Measurements from ENCODE around the gene CNOT6L.

DNA sequence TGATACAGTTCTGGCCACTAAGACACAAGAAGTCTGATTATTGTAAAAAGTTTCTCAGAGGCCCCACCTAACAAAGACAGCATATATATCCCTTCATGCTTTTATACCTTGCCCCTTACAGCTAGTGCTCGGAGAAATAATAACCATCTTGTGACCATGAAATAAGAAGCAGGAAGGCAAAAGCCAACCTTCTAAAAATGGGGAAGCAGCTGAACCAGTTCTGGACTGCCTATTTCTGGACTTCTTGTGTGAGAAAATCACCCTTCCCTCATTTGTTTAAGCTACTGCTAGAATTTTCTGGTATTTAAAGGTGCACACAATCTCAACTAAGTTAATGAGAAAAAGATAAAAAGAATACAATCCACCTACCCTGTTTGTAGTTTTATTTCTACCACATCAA is 87.5 kb downstream of the CNOT6L start:
- no peak for TF ChIP-seq TOPORS (CRISPR knock-in tag; IDR thresholded peaks at IDR 0.05)
- TF ChIP-seq, protein P1, sequence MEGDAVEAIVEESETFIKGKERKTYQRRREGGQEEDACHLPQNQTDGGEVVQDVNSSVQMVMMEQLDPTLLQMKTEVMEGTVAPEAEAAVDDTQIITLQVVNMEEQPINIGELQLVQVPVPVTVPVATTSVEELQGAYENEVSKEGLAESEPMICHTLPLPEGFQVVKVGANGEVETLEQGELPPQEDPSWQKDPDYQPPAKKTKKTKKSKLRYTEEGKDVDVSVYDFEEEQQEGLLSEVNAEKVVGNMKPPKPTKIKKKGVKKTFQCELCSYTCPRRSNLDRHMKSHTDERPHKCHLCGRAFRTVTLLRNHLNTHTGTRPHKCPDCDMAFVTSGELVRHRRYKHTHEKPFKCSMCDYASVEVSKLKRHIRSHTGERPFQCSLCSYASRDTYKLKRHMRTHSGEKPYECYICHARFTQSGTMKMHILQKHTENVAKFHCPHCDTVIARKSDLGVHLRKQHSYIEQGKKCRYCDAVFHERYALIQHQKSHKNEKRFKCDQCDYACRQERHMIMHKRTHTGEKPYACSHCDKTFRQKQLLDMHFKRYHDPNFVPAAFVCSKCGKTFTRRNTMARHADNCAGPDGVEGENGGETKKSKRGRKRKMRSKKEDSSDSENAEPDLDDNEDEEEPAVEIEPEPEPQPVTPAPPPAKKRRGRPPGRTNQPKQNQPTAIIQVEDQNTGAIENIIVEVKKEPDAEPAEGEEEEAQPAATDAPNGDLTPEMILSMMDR (CRISPR knock-in tag; IDR thresholded peaks at IDR 0.05), result no peak
- TF ChIP-seq, protein P2, sequence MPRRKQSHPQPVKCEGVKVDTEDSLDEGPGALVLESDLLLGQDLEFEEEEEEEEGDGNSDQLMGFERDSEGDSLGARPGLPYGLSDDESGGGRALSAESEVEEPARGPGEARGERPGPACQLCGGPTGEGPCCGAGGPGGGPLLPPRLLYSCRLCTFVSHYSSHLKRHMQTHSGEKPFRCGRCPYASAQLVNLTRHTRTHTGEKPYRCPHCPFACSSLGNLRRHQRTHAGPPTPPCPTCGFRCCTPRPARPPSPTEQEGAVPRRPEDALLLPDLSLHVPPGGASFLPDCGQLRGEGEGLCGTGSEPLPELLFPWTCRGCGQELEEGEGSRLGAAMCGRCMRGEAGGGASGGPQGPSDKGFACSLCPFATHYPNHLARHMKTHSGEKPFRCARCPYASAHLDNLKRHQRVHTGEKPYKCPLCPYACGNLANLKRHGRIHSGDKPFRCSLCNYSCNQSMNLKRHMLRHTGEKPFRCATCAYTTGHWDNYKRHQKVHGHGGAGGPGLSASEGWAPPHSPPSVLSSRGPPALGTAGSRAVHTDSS (CRISPR knock-in tag; conservative IDR thresholded peaks at IDR 0.05), result no peak
- no peak for TF ChIP-seq ZFP37 (CRISPR knock-in tag; IDR thresholded peaks at IDR 0.05; ENCODE audit: borderline replicate concordance)
- no peak for TF ChIP-seq POLR2A (IDR thresholded peaks at IDR 0.05; ENCODE audit: insufficient read depth in 1 of 2, low read depth in 2 of 2, low read length in 2 of 2)
- no peak for TF ChIP-seq HDAC2 (CRISPR knock-in tag; IDR thresholded peaks at IDR 0.05)
- TF ChIP-seq ZNF234 (CRISPR knock-in tag; conservative IDR thresholded peaks at IDR 0.05), result no peak
- no peak for TF ChIP-seq ZNF660 (CRISPR knock-in tag; IDR thresholded peaks at IDR 0.05; ENCODE audit: borderline replicate concordance, low read depth)
- no peak for TF ChIP-seq ZNF777 (CRISPR knock-in tag; IDR thresholded peaks at IDR 0.05)
